Nephron (organoid): ENCODE data around the gene SPPL2A.

ENCODE experiments used
- H3K27ac Mint-ChIP-seq, 3 experiments: 2 replicates each; pipeline ENCODE4 v1.8.0; 2020; ENCODE audit warnings: mixed read lengths in 3 of 3, mild to moderate bottlenecking in 2 of 3, moderate library complexity in 1 of 3
- H3K27me3 Mint-ChIP-seq: 2 replicates; pipeline ENCODE4 v1.8.0; 2021; ENCODE audit warnings: low read depth, mild to moderate bottlenecking, moderate library complexity, mixed read lengths
- H3K36me3 Mint-ChIP-seq: 2 replicates; pipeline ENCODE4 v1.8.0; 2020; ENCODE audit warnings: low read depth, mixed read lengths
- H3K4me1 Mint-ChIP-seq: 2 replicates; pipeline ENCODE4 v1.8.0; 2020; ENCODE audit warnings: mixed read lengths
- H3K4me3 Mint-ChIP-seq, 3 experiments: 2 replicates each; pipeline ENCODE4 v1.8.0; 2020; ENCODE audit warnings: mild to moderate bottlenecking in 3 of 3, mixed read lengths in 3 of 3, moderate library complexity in 2 of 3
- H3K9me3 Mint-ChIP-seq: 2 replicates; pipeline ENCODE4 v1.8.0; 2020; ENCODE audit warnings: mixed read lengths
- CTCF ChIP-seq, 3 experiments: fragments of 200-600 bp; sonication (generic); IDR thresholded peaks; one replicate each; pipeline ENCODE4 v1.5.0; 2021; ENCODE audit warnings: antibody characterized with exemption in 3 of 3; ENCODE audit not compliant: unreplicated experiment in 3 of 3

SPPL2A gene

GRCh38 chr15:50810128-50810527, 44.6 kb upstream of the SPPL2A start:
- Mint-ChIP-seq H3K27me3 (peaks cover 3% of the 10 kb centered on the region), H3K4me3 (no peak overlapping the region), H3K9me3 (no peaks in the 10 kb centered on the region), H3K27ac (no peak overlapping the region), H3K4me1 (no peaks in the 10 kb centered on the region), H3K36me3 (no peaks in the 10 kb centered on the region)
- TF ChIP-seq CTCF (IDR thresholded peaks at IDR 0.05; ENCODE audit: unreplicated experiment in 3 of 3) = no peak

- Mint-ChIP-seq H3K36me3 (no peaks in the 10 kb centered on the region), H3K4me1 (no peaks in the 10 kb centered on the region), H3K27me3 (peaks cover 3% of the 10 kb centered on the region), H3K9me3 (no peaks in the 10 kb centered on the region), H3K27ac (no peak overlapping the region), H3K4me3 (no peak overlapping the region)
- TF ChIP-seq CTCF (IDR thresholded peaks at IDR 0.05; ENCODE audit: unreplicated experiment in 3 of 3) = no peak
Measured at GRCh38 chr15:50808728-50809127, 43.2 kb upstream of the SPPL2A start.

GRCh38 chr15:50803479-50804180, 38.1 kb upstream of the SPPL2A start:
- Mint-ChIP-seq H3K27me3 (peaks cover 6% of the 10 kb centered on the region), H3K4me3 (no peak overlapping the region), H3K36me3 (no peaks in the 10 kb centered on the region), H3K27ac (peak overlapping the region in 2 of 3 experiments; percentile 14 to 39), H3K4me1 (peaks cover 7% of the 10 kb centered on the region), H3K9me3 (no peaks in the 10 kb centered on the region)
- TF ChIP-seq CTCF (IDR thresholded peaks at IDR 0.05; ENCODE audit: unreplicated experiment in 3 of 3) = no peak

GRCh38 chr15:50800715-50801114, 35.2 kb upstream of the SPPL2A start:
- TF ChIP-seq CTCF (IDR thresholded peaks at IDR 0.05; ENCODE audit: unreplicated experiment in 3 of 3) = no peak
- Mint-ChIP-seq H3K9me3 (no peaks in the 10 kb centered on the region), H3K36me3 (no peaks in the 10 kb centered on the region), H3K27me3 (peaks cover 3% of the 10 kb centered on the region), H3K27ac (no peak overlapping the region), H3K4me1 (peaks cover 7% of the 10 kb centered on the region), H3K4me3 (no peak overlapping the region)

- no peaks in the 10 kb centered on the region for H3K36me3 Mint-ChIP-seq
- no peaks in the 10 kb centered on the region for H3K9me3 Mint-ChIP-seq
- peaks cover 3% of the 10 kb centered on the region for H3K27me3 Mint-ChIP-seq
- H3K27ac Mint-ChIP-seq = peak overlapping the region in 1 of 3 experiments; percentile 55
- no peak overlapping the region for H3K4me3 Mint-ChIP-seq
- no peak for TF ChIP-seq CTCF (IDR thresholded peaks at IDR 0.05; ENCODE audit: unreplicated experiment in 3 of 3)
- H3K4me1 Mint-ChIP-seq = peaks cover 12% of the 10 kb centered on the region
Measured at GRCh38 chr15:50798684-50799083, 33.2 kb upstream of the SPPL2A start.

GRCh38 chr15:50797926-50798325, 32.4 kb upstream of the SPPL2A start:
- no peaks in the 10 kb centered on the region for H3K9me3 Mint-ChIP-seq
- H3K27me3 Mint-ChIP-seq = no peaks in the 10 kb centered on the region
- peak overlapping the region in 1 of 3 experiments; percentile 55 for H3K27ac Mint-ChIP-seq
- no peak overlapping the region for H3K4me3 Mint-ChIP-seq
- no peaks in the 10 kb centered on the region for H3K36me3 Mint-ChIP-seq
- H3K4me1 Mint-ChIP-seq = peaks cover 5% of the 10 kb centered on the region
- no peak for TF ChIP-seq CTCF (IDR thresholded peaks at IDR 0.05; ENCODE audit: unreplicated experiment in 3 of 3)
